Measurements from ENCODE around the gene CD99L2.

- TF ChIP-seq, protein P1, sequence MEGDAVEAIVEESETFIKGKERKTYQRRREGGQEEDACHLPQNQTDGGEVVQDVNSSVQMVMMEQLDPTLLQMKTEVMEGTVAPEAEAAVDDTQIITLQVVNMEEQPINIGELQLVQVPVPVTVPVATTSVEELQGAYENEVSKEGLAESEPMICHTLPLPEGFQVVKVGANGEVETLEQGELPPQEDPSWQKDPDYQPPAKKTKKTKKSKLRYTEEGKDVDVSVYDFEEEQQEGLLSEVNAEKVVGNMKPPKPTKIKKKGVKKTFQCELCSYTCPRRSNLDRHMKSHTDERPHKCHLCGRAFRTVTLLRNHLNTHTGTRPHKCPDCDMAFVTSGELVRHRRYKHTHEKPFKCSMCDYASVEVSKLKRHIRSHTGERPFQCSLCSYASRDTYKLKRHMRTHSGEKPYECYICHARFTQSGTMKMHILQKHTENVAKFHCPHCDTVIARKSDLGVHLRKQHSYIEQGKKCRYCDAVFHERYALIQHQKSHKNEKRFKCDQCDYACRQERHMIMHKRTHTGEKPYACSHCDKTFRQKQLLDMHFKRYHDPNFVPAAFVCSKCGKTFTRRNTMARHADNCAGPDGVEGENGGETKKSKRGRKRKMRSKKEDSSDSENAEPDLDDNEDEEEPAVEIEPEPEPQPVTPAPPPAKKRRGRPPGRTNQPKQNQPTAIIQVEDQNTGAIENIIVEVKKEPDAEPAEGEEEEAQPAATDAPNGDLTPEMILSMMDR (conservative IDR thresholded peaks at IDR 0.05; ENCODE audit: low read depth, low read length) = no peak
- TF ChIP-seq EZH2 (IDR thresholded peaks at IDR 0.05; ENCODE audit: borderline replicate concordance, low read depth, low read length, poor library complexity, severe bottlenecking) = no peak
Measured at GRCh38 chrX:150765782-150766350, 132.6 kb downstream of the CD99L2 start.

Data from A673 (cell line).